HG02840 (cell line): ENCODE data around the gene HCK.
"Not testable (repeated sequence)": the region's sequence is repeated elsewhere in the genome, so short reads cannot be mapped to it uniquely, and the experiment has no call there.

Experiments
- ATAC-seq: cut with Tn5 transposase; IDR thresholded peaks from one replicate; pipeline ENCODE4 v1.9.1; 2021; ENCODE audit warnings: mild to moderate bottlenecking, moderate library complexity, moderate number of reproducible peaks; ENCODE audit not compliant: unreplicated experiment, low FRiP score

HCK gene

GRCh38 chr20:32028647-32029372 lies 23.2 kb upstream of the HCK start:
- ATAC-seq, result no peak

GRCh38 chr20:32029561-32029960 lies 22.5 kb upstream of the HCK start:
- ATAC-seq, result no peak

GRCh38 chr20:32031007-32031958 lies 20.8 kb upstream of the HCK start:
- no peak for ATAC-seq

- ATAC-seq, result no peak
Observed at GRCh38 chr20:32033316-32033715, 18.7 kb upstream of the HCK start.

- not testable (repeated sequence) for ATAC-seq
Observed at GRCh38 chr20:32033721-32034120, 18.3 kb upstream of the HCK start.

GRCh38 chr20:32034581-32035425 lies 17.2 kb upstream of the HCK start:
- no peak for ATAC-seq

- ATAC-seq, result no peak
Observed at GRCh38 chr20:32035426-32035779, 16.6 kb upstream of the HCK start.

- ATAC-seq, result no peak
Observed at GRCh38 chr20:32036252-32036651, 15.8 kb upstream of the HCK start.

GRCh38 chr20:32036716-32037485 lies 15.1 kb upstream of the HCK start:
- no peak for ATAC-seq

GRCh38 chr20:32037929-32038328 lies 14.1 kb upstream of the HCK start:
- no peak for ATAC-seq

GRCh38 chr20:32040142-32040953 lies 11.7 kb upstream of the HCK start:
- ATAC-seq, result no peak

GRCh38 chr20:32045999-32046398 lies 6.0 kb upstream of the HCK start:
- ATAC-seq, result no peak

- no peak for ATAC-seq
Observed at GRCh38 chr20:32050324-32050841, 1.7 kb upstream of the HCK start.

GRCh38 chr20:32050851-32051556 lies 1.0 kb upstream of the HCK start:
- ATAC-seq, result no peak

GRCh38 chr20:32051720-32052089 lies 337 bp upstream of the HCK start:
- no peak for ATAC-seq

GRCh38 chr20:32052778-32053362 lies 828 bp downstream of the HCK start:
- ATAC-seq, result no peak

GRCh38 chr20:32053648-32054047 lies 1.6 kb downstream of the HCK start:
- ATAC-seq, result no peak
